ENCODE measurements around the gene SMYD4. TPM values are rescaled to one million over a fixed set of nuclear protein-coding genes. Genes with fewer than 3 reads are reported as not detected.

The SMYD4 gene, protein sequence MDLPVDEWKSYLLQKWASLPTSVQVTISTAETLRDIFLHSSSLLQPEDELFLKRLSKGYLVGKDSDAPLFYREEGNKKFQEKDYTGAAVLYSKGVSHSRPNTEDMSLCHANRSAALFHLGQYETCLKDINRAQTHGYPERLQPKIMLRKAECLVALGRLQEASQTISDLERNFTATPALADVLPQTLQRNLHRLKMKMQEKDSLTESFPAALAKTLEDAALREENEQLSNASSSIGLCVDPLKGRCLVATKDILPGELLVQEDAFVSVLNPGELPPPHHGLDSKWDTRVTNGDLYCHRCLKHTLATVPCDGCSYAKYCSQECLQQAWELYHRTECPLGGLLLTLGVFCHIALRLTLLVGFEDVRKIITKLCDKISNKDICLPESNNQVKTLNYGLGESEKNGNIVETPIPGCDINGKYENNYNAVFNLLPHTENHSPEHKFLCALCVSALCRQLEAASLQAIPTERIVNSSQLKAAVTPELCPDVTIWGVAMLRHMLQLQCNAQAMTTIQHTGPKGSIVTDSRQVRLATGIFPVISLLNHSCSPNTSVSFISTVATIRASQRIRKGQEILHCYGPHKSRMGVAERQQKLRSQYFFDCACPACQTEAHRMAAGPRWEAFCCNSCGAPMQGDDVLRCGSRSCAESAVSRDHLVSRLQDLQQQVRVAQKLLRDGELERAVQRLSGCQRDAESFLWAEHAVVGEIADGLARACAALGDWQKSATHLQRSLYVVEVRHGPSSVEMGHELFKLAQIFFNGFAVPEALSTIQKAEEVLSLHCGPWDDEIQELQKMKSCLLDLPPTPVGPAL
- total RNA-seq = 5.2 and 8.0 TPM in 2 replicates

DNA sequence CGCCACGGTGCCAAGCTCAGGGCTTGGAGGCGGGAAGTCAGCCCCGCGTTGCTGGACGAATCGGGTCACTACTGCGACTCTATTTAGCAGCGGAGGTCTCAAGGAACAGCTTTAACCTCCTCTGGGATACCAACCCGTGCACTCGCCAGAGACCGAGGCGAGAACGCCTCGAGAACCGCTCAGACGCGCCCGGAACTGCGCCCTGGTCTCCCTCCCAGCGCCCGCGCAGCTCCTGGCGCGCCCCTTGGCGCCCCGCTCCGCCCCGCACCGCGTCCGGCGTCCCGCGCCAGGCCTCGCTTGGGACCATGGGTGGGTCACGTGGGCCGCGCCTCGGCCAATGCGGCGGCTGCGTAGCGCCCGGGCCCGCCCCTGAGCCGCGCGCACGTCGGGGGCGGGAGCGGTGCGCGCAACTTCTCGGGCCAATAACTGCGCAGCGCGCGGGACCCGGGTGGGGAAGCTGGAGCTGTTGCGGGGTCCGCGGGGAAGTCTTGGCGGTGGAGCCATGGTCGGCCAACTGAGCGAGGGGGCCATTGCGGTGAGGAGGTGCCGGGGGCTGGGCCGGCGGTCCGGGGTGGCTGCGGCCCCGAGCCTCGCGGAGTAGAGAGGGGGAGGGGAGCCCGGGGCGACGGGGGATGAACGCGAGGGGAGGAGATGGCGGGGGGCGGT lies at the start of gene SMYD4, which contains the start of gene RPA1:
TSS of gene SMYD4 (minus strand) at position 311 of the 666 bp plus-strand sequence. CDS start 1,908 bp downstream, outside the sequence.
TSS of gene RPA1 (plus strand) at position 414 of the 666 bp plus-strand sequence. CDS start at position 503, 89 bp downstream.

DNA sequence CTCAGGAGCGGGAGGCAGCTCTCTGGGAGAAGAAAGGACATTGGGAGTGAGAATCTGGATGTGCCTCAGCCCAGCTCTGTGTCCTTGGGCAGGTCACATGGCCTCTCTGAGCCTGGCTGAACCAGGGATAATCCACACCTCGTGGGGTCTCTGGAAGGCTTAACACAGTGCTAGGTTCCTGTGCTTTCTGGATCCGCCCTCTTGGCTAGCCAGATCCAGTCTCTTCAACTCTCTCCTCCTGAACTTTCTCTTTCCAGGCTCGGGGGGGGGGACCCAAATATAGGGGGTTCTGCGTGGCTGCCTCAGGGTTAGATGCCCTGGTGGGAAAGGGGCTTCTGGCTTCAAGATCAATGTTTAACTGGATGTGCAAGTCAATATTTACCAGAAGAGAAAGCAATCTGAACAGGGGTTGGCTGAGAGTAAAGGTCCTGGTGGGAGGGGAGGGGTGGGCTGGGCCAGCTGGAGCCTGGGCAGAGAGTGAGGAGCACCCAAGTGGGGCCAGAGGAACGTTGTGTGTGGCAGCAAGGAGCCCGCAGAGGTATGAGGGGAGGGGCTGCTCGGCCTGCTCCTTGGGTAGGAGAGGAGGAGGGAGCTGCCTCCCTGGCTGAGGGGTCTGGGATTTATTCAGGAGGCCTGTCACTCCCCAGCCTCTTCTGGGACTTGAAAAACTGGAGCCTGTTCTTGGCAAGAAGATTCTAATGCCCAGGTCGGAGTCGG lies 87.2 kb downstream of the SMYD4 start, which contains the start of gene SERPINF2:
TSS of gene SERPINF2 (plus strand) at position 501 of the 717 bp plus-strand sequence. CDS start 2,125 bp downstream, outside the sequence.

Other genes with a start within 250 kb of the SMYD4 start
- 24.2 and 28.5 TPM in 2 replicates for gene SLC43A2, start 201.1 kb downstream of the SMYD4 start, total RNA-seq
- gene SCARF1, start 184.2 kb downstream of the SMYD4 start, total RNA-seq = 0.89 and 1.4 TPM in 2 replicates
- gene RILP, start 180.0 kb downstream of the SMYD4 start, total RNA-seq = 15.9 and 28.2 TPM in 2 replicates
- 129 and 139 TPM in 2 replicates for gene PRPF8, start 145.0 kb downstream of the SMYD4 start, total RNA-seq
- 2.6 and 2.8 TPM in 2 replicates for gene TLCD2, start 119.5 kb downstream of the SMYD4 start, total RNA-seq
- gene WDR81, start 105.2 kb downstream of the SMYD4 start, total RNA-seq = 23.4 and 23.9 TPM in 2 replicates
- not detected in 2 replicates for gene SERPINF2, start 87.0 kb downstream of the SMYD4 start, total RNA-seq
- 61.1 and 112 TPM in 2 replicates for gene SERPINF1, start 67.8 kb downstream of the SMYD4 start, total RNA-seq
- gene RPA1, start 103 bp upstream of the SMYD4 start, total RNA-seq = 24.8 and 40.9 TPM in 2 replicates
- gene RTN4RL1, start 195.4 kb upstream of the SMYD4 start, total RNA-seq = under 0.01 and 0.29 TPM in 2 replicates
- gene DPH1, start 200.3 kb upstream of the SMYD4 start, total RNA-seq = 23.6 and 30.1 TPM in 2 replicates
- 72.0 and 89.9 TPM in 2 replicates for gene OVCA2, start 212.1 kb upstream of the SMYD4 start, total RNA-seq
- gene HIC1, start 225.2 kb upstream of the SMYD4 start, total RNA-seq = 112 and 136 TPM in 2 replicates